GM12873 (cell line): ENCODE data around the gene KRT85.

Source experiments
- TF ChIP-seq, protein P1 (sequence below): IDR thresholded peaks from 2 replicates; pipeline ENCODE4 v1.5.1; 2012; ENCODE audit warnings: low read depth, mild to moderate bottlenecking, moderate library complexity, low read length, control low read depth; ENCODE audit not compliant: insufficient read depth; ENCODE audit errors: missing control alignments

KRT85 gene

DNA sequence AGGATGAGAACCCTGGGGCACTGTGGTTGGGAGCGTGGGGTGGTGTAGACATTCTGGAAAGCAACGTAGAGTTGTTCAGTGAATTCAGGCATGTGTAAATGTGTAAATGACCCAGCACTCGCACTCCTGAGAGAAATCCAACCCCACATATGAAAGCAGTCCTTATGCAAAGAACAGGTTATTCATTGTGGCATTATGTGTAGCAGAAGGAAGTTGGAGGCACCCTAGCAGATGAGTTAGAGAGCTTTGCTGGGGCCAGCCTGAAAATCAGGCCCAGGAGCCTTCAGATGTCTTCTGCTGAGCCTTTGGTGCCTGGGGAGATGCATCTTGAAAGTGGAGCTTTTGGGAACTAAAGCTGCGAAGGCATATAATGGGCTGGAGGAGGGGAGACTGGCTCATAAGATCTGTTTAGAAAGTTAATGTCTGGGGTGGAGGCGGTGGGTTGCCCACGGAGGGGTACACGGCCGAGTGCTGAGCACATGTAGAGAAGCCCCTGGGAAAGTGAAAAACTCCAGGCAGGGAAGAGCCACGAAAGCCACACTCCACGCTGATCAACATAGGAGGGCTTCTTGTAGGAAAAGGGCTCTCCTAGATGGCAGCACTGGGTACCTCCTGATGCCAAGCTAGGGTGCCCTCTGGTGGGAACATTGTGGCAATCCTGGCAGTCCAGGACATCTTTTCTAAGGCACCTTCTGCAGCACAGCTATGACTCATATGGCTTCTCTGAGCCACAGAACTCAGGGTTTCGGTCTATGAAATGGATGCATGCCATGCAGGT, 40.0 kb downstream of the KRT85 start:
- TF ChIP-seq, protein P1, sequence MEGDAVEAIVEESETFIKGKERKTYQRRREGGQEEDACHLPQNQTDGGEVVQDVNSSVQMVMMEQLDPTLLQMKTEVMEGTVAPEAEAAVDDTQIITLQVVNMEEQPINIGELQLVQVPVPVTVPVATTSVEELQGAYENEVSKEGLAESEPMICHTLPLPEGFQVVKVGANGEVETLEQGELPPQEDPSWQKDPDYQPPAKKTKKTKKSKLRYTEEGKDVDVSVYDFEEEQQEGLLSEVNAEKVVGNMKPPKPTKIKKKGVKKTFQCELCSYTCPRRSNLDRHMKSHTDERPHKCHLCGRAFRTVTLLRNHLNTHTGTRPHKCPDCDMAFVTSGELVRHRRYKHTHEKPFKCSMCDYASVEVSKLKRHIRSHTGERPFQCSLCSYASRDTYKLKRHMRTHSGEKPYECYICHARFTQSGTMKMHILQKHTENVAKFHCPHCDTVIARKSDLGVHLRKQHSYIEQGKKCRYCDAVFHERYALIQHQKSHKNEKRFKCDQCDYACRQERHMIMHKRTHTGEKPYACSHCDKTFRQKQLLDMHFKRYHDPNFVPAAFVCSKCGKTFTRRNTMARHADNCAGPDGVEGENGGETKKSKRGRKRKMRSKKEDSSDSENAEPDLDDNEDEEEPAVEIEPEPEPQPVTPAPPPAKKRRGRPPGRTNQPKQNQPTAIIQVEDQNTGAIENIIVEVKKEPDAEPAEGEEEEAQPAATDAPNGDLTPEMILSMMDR, result peak; percentile 89

DNA sequence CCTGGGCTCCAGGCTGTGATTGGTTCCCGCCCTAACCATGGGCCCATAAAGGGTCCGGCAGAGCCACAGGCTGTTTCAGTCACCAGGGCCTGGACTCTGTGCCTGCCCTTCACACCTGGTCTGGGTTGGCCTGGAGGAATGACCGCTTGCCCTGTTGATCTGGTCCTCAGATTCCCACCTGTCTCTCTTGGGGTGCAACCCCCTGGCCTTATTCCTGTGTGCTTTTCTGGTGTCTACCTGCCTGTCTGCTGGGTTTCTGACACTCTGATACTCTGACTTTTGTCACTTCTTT, 43.2 kb downstream of the KRT85 start:
- TF ChIP-seq, protein P1, result no peak

DNA sequence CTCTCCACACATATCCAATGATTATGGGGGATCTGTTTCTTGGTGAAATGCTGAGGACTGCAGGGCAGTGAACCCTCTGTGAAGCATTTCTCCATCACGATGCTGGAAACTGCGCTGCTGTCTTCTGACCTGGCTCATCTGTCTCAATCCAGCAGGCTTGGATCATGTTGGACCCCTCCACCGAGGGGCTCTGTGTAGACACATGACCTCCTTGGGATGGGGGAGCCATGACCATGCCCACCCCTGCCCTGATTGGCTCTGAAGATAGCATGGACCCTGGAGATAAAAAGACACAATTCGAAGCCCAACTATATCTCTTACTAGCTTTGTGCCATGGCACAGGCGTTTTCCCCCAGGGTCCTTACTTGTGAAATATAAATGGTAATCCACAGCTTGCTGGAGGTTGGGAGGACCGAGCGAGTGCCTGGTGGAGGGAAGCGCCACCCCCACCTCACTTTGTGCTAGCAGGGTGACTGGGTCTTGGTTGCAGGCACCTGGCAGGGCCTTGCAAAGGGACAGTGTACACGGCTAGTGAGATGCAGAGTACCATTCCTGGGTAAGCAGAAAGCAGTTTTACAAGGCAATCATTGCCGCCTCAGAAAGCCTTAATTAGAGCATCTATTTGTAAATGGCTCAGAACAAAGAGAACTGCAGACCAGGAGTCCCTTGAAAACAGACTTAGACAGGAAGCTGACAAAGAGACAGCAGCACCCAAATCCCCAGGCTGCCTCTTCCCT, 43.7 kb downstream of the KRT85 start:
- TF ChIP-seq, protein P1, result no peak

DNA sequence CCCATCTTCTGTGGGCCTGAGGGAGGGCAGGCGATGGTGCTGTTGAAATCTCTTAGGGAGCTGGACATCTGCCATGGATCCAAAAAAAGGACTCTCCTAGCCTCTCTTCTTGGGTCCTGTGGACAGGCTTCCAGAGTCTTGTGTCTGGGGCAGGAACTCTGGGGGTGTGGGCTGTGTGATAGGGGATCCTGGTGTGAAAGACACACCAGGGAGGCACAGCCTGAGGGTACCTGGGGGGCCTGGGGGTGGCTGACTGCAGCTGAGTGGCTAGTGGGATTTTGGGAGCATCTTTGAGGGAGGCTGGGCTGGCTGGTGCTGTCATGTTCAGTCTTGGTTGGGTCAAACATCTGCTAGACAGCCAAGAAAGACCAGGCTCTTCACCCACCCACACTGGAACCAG, 44.3 kb downstream of the KRT85 start:
- TF ChIP-seq, protein P1, result no peak

DNA sequence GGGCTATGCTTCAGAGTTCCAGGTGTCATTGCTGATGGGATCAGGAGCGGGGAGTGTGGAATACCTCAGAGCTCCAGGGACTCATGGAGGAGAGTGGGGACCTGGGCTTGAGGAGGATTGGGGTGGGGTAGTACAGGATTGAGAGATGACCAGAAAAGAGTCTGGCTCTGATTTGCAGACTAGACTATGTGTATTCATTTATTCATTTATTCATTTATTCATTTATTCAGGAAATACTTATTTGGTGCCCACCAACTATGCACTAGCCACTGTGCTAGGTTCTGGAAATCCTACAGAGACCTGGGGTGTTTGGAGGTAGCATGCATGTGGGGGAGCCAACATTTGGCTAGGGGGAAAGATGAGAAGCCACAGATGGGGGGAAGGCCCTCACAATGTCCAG, 45.2 kb downstream of the KRT85 start:
- TF ChIP-seq, protein P1, result no peak

DNA sequence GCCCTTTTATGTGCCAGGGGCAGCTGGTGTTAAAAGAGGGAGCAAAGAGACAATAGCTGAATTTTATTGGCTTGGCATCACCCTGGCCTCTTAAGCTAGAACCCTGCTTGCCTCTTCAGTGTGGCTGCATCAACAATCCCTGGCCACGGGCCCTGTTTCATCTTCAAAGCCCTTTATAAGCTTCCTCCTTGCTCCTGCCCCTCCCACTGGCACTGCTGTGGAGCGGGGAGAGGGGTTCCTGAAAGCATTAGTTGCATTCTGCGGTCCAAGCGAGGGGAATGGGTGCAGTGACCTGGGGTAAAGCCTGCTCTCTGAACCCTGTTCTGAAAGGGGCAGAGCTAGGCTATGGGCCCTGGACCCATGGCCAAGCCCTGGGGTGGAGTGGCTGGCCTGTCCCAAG, 45.9 kb downstream of the KRT85 start:
- TF ChIP-seq, protein P1, result no peak

DNA sequence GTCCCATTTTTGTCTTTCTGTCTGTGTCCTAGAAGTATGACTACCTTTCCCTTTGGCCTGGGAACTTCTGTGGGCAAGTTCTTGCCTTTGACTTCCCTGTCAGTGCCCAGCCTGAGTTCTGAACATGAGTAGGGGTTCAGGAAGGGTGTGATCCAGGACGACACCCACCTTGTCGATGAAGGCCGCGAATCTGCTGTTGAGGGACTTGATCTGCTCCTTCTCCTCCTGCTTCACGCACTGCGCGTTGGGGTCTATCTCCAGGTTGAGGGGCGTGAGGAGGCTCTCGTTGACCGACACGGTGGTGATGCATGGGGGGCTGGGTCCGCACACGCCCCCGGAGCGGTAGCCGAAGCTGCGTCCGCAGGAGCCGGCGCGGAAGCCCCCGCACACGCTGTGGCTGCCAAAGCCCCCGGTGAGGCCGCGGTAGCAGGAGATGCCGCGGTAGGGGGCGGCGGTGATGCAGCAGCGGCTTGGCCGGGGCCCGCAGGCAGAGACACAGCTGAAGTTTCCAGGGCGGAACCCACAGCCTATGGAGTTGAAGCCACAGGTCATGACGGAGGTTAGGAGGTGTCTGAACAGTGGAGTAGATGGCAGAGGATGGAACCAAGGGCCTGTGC, 46.4 kb downstream of the KRT85 start, which contains the start of gene KRT83:
Gene KRT83 (minus strand): TSS at position 615 of the 617 bp plus-strand sequence. CDS start 63 bp downstream, at position 552.
- TF ChIP-seq, protein P1, result no peak
